Measurements from ENCODE around the gene ERVW-1.
"Not testable (repeated sequence)": the region's sequence is repeated elsewhere in the genome, so short reads cannot be mapped to it uniquely, and the experiment has no call there.

Gene ERVW-1

DNA sequence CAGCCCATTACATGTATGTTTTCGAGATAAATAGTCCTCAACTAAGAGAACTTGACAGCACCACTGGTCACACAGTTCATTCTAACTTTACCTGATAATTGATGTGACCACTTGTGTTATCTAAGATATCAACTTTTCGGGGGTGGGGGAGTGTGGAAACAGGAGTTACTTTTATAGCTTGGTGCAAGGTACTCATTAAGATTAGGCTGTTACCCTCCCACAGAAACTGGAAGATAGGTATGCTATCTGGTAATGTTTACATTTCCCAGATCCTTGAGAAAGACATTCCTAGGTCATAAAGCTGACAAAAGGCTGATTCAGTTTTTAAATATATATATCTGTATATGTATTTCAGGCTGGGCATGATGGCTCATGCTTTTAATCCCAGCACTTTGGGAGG lies 11.1 kb downstream of the ERVW-1 start:
- no peak for DNase-seq

GRCh38 chr7:92464515-92464914 lies 13.2 kb downstream of the ERVW-1 start:
- no peak for DNase-seq

- no peak for DNase-seq
Measured at GRCh38 chr7:92462560-92462959, 15.2 kb downstream of the ERVW-1 start.

- peak; percentile 30 for DNase-seq
Measured at GRCh38 chr7:92461027-92462003, 16.4 kb downstream of the ERVW-1 start.

- DNase-seq: no peak
Measured at GRCh38 chr7:92460510-92460909, 17.2 kb downstream of the ERVW-1 start.

GRCh38 chr7:92460109-92460508 lies 17.6 kb downstream of the ERVW-1 start:
- no peak for DNase-seq

DNA sequence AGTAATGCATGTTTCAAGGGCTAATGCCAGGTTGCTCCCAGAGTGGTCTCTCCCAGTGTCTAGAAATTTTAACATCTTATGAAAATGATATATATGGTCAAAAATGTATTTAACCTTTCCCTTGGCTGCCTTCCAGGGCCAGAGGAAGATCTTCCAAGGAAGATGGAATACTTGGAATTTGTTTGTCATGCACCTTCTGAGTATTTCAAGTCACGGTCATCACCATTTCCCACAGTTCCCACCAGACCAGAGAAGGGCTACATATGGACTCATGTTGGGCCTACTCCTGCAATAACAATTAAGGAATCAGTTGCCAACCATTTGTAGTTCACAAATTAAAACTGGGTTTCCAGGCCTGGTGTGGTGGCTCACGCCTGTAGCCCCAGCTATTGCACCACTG lies 21.5 kb downstream of the ERVW-1 start:
- no peak for DNase-seq

DNA sequence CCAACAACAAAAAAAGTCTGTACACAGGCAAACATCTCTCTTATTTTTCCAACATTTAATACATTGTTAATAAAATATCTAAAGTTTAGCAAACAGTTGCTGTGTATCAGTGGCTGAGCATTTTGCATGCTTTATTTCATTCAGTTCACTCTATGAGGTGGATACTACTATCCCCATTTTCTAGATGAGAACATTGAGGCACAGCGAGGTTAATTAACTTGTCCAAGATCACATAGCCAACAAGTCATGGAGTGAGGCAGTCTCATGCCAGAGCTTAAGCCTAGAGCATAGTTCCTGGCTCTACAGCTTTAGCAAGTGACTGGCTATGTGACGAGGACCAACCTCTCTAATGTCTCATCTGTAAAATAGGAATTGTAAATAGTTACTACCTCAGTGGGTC lies 26.1 kb downstream of the ERVW-1 start:
- DNase-seq: no peak

DNA sequence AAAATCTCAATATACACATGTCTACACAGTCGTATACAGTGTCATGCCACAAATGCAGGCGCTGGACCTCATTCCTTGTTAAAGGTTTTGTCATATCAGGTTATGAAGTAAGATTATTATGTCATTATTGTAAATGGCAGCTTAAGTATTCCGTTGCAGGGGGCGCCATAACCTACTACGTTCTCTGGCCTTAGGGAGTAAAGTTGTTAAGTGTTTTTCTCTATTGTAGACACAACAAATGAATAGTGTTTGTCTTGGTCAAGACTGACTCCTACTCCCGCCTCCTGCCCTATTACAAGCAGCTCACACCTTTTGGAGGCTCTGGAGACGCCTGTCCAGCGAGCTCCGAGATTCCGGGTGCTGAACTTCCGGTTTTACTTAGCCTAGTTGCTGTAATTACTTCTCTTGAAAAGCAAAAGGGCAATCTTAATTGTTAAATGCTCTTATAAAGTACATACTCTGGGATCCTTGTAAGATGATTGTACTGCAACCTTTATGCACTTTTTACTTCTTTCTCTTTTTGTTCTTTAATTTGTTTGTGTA lies 29.5 kb downstream of the ERVW-1 start:
- peak; percentile 71 for DNase-seq

GRCh38 chr7:92447345-92448204 lies 30.2 kb downstream of the ERVW-1 start, which contains the start of gene GATAD1:
Gene GATAD1, plus strand, starts transcription at chr7:92447482. Its CDS starts 248 bp downstream, at chr7:92447730.
- peak; percentile 95 for DNase-seq

DNA sequence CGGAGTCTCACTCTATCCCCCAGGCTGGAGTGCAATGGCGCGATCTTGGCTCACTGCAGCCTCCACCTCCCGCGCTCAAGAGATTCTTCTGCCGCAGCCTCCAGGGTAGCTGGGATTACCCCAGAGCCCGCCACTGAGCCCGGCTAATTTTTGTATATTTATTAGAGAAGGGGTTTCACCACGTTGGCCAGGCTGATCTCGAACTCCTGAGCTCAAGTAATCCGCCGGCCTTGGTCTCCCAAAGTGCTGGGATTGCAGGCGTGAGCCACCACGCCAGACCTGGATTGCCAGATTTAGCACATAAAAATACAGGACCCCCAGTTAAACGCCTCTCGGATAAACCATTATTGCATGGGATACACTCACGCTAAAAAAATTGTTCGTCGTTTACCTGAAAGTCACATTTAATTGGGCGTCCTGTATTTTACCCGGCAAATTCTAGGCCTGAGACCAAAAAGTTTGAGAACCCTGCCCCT lies 30.8 kb downstream of the ERVW-1 start:
- DNase-seq: no peak

DNA sequence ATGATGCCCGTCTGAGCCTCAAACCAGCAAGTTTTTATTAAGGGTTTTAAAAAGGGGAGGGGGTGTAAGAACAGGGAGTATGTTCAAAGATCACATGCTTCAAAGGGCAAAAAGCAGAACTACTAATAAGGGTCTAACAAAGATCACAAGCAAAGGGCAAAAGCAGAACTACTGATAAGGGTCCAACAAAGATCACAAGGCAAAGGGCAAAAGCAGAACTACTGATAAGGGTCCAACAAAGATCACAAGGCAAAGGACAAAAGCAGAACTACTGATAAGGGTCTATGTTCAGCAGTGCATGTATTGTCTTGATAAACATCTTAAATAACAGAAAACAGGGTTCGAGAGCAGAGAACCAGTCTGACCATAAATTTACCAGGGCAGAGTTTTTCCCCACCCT lies 35.0 kb downstream of the ERVW-1 start:
- not testable (repeated sequence) for DNase-seq

DNA sequence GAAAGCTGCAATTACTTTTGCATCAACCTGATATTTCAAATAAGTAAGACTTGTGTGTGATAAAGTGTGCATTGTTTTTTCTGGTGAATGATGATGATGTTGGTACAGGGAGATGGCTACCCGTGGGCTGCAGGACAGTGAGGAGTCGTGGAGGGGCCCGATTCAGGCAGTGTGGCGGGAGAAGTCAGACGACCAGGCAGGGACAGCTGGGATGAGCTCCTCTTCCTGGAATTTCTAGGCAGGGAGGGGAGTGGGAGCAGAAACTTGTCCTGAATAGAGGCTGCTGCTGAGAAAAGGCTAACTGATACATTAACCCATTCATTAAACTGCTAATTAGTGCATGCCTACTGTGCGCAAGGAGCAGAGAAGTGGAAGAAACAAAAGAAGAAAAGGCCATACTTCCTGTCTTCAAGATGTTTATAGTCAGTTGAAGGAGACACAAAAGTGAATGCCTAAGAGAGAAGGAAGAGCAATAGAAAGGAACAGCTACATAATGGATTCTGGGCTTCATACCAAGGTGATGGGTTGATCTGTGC lies 39.7 kb downstream of the ERVW-1 start:
- no peak for DNase-seq

DNA sequence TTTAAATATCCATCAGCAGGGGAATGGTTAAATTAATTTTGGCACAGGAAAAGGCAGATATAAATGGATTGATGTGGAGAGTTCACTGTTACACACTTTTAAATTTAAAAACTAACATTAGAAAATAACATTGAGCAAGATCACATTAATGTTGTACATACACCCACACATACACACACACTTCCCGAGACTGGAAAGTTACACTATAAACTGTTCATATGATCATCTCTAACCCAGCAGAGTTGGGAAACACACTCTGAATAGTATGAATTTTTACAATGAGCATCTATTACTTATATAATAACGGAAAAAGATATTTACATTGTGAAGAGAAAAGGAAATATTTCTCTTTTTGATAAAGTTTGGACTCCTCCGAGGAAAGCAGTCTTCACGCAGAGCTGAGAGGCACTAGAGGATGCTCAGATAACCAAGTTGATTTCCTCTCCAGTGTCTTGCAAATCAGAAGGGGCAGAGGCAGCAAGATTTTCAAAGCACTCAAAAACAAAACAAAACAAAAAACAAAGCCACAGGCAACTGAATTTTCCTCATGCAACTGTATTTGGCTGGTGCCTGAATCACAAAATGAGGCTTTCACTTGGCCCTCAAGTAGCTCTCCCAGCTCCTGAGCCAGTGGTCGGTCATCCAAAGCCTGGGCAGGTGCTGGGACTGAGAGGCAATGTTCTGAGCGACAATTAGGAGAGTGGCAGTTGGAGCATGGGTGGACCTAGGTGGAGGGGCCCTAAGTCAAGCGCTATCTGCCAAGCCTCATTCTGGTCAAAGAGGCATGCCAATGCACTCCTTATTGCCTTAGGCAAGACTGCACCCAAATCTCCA lies 40.9 kb downstream of the ERVW-1 start:
- no peak for DNase-seq

DNA sequence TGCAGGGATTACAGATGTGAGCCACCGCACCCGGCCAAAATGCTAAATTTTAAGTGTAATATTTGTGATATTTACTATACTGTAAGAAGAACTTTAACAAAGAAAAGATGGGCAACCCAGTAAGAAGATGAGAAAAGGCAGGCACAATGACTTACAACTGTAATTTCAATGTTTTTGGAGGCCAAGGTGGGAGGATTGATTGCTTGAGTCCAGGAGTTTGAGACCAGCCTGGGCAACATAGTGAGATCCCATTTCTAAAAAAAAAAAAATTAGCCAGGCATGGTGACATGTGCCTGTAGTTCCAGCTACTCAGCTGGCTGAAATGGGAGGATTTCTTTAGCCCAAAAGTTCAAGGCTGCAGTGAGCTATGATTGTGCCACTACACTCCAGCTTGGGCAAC lies 42.2 kb downstream of the ERVW-1 start:
- no peak for DNase-seq

DNA sequence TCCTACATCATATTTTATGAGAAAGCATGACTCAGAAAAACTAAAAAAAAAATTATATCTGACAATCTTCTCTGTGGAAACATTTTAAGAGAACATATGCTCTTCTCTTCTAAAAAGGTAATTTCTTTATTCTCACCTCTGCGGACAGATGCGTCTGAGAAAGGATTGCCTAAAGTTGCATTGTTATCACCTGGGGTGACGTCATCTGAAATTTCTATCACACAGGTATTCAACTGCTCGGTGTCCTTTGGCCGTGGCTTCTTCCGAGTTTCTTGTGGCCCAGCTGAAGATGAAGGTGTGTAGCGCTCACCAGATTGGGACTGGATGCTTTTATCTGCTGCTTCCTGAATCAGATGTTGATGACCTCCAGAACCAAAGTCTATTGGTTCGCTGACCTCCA lies 44.7 kb downstream of the ERVW-1 start:
- no peak for DNase-seq

GRCh38 chr7:92432299-92432946 lies 45.3 kb downstream of the ERVW-1 start:
- DNase-seq: no peak

GRCh38 chr7:92427193-92427592 lies 50.6 kb downstream of the ERVW-1 start:
- DNase-seq: no peak

DNA sequence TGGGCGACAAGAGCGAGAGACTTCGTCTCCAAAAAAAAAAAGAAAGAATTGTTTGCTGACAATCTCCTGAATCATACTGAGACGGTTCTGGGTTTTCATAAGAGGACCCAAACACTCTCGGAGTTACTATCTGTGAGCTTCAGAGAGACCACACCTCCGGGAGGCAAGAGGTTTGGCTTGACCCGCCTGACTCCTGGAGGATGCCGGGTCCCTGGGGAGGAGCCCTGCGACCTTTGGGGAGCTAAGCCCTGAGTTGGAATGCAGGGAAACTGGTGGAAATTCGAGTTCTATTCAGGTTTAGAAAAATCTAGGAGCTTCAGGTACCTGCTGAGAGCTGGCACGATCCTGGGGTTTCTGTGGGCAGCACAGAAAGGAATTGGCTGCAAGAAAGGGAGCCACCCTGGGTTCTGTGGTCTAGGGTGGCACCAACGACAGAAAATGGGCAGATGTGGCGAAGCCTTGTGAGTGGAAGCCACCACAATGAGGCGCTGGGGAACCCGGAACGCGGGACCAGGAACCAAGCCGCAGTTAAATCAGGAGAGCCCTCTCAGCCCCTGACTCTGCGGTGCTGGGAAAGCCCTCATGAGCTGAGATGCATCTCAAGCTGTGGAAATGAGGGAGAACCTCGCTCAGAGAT lies 52.3 kb downstream of the ERVW-1 start:
- DNase-seq: no peak

DNA sequence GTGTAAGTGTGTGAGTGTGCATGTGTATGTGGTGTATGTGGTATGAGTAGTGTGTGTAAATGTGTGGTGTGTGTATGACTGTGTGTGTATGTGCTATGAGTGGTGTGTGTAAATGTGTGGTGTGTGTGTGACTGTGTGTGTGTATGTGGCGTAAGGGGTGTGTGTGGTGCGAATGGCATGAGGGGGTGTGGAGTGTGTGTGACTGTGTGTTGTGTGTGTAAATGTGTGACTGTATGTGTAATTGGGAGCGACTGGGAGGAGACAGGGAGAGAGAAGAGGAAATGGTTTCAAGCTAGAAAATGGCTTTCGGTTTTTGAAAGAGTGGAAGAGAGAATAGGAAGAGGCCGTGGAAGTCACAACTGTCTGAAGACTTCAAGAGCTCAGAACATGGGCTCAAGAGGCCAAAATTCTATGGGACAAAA lies 54.0 kb downstream of the ERVW-1 start:
- DNase-seq: peak; percentile 62

DNA sequence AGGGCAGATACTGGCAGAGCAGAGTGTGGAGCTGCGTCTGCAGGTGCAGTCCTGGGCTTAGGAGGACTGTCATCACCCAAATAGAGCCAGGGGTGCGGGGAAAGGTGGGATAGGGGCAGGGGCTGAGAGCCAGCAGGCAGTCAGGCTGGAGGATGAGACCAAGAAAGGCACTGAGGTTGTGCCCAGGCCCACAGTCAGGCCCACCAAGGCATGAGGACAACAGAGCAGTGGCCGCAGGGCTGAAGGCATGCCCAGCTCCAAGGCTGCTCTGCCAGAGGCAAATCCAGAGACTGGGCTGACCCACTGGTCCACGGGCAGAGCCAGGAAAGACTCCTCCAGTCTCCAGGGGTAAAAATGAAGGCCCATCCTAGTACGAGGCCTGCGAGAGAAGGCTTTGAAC lies 54.8 kb downstream of the ERVW-1 start:
- no peak for DNase-seq

Data from suppressor macrophage treated with lipopolysaccharide for 4 hours (primary cell).